Hepatic stellate cell (primary cell): ENCODE data around the gene RNF146.
"Not testable (repeated sequence)": the region's sequence is repeated elsewhere in the genome, so short reads cannot be mapped to it uniquely, and the experiment has no call there.

Experiments
- DNase-seq: peaks from one replicate; pipeline ENCODE4 v3.0.0; 2011; ENCODE audit warnings: low spot score

Gene RNF146

DNA sequence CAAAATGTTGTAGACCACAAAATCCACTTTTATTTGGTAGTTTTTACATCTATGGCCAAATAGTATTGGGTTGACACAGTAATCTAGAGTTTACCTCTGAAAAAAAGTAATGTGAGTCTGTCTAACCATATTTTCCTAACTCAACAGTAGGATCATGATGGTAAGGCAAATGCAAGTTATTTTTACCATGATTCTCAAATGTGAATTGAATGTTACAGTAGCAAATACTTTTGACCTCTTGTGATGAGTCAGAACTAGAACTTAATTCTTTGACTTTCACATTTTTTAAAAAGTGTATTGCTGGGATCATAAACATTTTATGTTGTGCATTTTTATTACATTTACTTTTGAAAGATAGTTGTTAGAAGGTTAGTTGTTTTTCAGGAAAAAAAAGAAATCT is 22.0 kb downstream of the RNF146 start:
- no peak for DNase-seq

DNA sequence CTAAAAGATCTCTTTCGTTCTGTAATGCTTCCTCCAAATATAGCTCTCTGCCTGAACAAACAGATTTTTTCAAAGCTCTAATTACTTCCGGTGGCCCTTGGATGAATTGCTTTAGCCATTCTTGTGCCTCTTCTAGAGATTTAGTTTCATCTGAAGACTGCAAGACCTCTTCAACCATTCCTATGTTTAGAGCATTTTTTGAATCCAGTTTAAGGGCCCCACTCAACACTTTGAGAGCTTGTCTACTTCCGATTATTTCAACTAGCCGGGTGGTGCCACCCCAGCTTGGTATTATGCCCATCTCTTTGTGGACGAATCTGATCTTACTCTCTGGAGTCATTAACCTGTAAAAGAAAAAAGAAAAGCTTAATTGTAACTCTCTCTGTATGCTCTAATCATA is 23.3 kb downstream of the RNF146 start:
- DNase-seq, result no peak

DNA sequence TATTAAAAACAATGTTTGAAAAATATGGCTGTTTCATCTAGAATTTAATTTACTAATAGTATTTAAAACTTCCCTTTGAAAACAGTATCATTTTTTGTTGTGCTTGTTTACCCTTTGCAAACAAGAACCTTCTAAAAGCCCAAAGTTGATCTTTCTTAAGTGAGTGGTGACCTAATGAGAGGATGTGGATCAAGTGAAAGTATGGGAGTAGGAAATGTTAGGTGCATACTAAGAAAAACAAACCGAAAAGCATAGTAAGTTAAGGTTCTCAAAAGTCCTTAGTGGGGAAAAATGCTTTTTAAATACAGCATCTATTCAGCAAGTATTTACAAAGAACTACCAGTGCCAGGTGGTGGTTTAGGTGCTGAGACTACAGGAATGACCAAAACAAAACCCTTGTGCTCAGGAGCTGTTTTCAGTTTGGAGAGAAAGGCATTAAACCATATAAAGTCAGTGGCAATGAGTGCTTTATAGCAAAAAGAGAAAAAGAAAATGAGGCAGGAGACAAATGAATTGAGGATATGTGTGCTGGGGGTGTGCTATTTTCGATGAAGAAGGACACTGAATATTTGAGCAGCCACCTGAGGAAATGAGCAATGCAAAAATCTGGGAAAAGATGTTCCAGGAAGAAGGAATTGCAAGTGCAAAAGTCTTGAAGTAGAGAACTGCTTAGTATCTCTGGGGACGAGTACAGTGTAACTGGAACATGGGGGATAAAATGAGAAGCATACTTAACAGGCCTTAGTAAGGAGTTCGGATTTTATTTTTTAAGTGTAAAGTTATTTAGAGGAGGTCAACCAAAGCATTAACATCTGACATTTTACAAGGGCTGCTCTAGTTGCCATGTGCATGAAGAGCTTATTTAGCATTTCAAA is 24.0 kb downstream of the RNF146 start:
- no peak for DNase-seq

DNA sequence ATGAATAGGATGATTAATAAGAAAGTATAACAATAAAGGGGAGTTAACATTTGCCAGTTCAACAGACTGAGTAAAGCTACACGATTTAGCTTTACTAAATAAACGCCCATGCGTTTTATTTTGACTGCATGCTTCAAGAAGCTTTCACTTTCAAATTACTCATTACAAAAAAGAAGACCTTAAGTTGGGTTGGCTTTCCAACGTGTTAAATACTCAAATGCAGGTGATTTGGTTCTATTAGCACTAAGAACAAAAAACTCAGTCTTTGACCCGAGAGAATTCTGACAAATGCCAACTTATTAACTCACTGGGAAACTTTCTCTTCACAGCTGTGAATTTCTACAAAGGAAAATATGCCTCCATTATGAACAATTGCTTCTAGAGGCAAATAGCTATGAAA is 24.8 kb downstream of the RNF146 start:
- no peak for DNase-seq

DNA sequence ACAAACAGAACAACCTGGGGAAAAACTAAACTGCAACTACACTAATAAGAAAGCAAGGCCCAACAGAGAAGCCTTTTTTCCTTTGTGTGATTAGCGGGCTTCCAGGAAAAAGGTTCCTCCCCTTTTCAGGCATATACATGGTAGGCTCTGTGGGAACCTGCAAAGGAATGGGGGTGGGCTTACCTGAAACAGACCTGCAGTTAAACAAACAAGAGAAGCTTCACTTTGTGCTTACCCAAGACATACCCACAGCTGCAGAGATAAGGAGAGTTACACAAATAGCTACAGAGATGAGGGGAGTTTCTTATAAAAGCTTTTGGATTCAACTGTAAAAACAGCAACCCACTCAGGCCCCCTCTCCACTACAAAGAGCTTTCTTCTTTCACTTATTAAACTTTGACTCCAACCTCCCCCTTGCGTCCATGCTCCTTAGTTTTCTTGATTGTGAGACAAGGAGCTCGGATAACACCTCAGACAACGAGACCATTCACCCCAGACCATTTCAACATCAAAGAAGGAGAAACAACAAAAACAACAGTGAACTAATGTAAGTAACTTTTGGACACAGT is 30.9 kb downstream of the RNF146 start:
- no peak for DNase-seq

DNA sequence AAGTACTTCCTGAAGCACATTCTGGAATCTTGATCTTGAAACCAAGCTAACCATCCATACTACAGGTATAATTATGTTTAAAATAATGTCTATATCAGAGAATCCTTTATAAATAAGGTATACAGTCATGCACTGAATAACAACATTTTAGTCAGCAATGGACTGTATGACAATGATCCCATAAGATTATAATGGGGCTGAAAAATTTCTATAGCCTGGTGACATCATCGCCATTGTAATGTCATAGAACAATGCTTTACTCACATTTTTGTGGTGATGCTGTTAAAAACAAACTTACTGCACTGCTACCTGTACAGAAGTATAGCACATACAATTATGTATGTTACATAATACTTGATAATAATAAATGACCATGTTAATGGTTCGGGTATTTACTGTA is 31.8 kb downstream of the RNF146 start:
- no peak for DNase-seq

DNA sequence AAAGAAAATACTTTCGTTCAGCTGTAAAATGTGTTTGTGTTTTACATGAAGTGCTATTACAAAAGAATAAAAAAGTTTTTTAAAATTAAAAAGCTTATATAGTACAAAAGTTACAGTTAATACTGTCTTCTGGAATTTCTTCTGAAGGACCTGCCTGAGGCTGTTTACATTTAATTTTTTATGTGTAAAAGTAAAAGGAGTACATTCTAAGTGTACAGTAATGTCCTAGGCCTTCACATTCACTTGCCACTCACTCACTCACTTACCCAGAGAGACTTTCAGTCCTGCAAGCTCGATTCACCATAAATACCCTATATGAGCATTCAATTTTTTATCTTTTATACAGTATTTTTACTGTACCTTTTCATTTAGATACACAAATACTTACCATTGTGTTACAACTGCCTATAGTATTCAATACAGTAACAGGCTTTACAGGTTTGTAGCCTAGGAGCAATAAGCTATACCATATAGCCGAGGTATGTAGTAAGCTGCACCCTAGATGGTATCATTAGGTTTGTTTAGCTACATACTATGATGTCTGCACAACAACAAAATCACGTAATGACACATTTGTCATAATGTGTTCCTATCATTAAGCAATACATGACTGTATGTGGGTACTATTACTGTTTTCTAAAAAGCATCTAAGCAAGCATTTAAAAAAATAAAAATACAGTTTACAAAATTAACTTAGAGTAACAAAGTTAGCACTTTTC is 33.0 kb downstream of the RNF146 start:
- DNase-seq, result no peak

DNA sequence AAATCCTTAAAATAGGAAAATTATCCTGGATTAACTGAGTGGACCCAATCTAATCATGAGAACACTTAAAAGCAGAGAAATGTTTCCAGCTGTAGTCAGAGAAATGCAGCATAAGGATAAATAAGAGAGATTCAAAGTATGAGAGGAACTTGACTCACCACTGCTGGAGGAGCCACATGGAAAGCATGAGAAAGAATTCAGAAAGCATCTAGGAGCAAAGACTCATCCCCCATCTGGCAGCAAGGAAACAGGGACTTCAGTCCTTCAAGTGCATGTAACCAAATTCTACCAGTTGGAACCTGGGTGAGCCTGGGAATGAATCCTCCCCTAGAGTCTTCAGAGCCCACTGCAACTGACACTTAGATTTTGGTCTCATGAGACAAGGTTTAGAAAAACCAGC is 33.7 kb downstream of the RNF146 start:
- peak; percentile 48 for DNase-seq

DNA sequence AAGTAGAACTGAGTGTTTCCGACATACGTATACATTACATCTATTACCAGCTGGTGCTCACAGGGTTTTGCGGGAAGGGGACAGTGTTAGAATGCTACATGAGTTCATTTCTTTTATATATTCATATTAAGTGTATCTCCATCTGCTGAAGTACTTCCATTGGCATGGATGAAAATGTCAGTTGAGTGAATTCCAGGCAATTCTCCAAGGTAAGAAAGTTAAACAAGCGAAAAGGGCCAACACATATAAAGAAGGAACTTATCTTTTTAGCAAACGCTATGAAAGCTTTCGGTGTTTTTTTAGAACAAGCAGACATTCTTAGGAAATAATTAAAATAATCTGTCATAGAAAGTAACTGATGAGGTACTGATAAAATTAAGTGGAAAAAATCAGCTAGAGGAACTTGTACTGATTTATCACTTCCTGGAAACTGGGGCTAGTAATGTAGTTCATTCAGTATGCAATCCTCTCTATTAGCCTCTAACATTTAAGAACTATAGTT is 34.6 kb downstream of the RNF146 start:
- DNase-seq, result no peak

DNA sequence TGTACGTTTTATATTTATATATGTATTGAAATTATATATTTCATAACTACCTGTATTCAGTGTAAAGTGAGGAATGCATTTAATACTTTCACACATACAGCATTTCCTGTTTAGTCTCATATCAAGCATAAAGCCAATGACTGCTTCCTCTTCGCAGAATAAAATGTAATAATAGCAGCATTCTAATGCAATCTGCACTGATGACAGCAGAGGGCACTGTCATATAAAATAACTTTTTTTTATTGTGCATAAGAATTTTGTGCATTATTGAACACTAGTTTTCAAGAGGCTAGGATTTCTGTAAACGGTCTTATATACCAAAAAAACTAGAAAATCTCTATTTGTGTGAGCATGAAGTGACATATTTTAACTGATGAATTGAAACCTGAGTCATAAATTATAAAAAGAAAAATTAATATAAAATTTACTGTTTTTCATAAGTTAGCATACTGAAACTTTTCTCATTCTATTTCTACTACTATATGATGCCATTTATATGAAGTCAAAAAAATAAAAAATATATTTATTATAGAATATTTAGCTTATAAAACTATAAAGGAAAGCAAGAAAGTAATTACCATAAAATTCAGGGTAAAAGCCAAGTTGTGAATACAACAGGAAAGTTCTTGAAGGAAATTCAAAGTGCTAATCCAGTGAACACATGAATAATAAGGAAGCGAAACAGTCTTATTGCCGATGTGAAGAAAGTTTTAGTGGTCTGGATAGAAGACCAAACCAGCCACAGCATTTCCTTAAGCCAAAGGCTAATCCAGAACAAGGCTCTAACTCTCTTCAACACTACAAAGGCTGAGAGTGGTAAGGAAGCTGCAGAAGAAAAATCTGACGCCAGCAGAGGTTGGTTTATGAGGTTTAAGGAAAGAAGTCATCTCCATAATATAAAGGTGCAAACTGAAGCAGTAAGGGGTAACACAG is 36.3 kb downstream of the RNF146 start:
- DNase-seq, result peak; percentile 11

DNA sequence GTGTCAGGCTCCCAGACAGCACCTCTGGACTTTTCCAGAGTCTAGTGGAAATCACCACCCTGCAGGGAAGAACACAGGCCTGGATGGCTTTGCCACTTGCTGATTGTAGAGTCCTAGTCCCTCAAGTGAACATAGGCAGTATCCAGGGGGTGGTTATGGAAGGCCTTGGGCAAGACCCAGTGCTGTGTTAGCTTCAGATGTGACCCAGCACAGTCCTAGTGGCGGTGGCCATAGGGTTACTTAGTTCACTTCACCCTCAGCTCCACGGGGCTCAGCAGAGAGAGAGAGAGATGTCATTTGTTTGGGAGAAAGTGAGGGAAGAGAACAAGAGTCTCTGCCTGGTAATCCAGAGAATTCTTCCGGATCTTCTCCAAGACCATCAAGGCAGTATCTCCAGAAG is 37.3 kb downstream of the RNF146 start:
- no peak for DNase-seq

DNA sequence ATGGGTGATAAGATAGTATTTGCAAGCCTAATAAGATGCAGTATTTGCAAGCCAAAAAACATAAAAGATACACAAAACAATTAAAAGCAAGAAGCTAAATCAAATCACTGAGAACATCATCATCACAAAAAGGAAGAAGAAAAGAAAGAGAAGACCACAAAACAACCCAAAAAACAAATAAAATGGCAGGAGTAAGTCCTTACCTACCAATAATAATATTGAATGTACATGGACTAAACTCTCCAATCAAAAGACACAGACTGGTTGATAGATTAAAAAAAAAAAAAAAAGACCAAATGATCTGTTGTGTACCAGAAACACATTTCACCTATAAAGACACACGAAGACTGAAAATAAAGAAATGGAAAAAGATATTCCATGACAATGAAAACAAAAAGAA is 39.1 kb downstream of the RNF146 start:
- DNase-seq, result no peak

DNA sequence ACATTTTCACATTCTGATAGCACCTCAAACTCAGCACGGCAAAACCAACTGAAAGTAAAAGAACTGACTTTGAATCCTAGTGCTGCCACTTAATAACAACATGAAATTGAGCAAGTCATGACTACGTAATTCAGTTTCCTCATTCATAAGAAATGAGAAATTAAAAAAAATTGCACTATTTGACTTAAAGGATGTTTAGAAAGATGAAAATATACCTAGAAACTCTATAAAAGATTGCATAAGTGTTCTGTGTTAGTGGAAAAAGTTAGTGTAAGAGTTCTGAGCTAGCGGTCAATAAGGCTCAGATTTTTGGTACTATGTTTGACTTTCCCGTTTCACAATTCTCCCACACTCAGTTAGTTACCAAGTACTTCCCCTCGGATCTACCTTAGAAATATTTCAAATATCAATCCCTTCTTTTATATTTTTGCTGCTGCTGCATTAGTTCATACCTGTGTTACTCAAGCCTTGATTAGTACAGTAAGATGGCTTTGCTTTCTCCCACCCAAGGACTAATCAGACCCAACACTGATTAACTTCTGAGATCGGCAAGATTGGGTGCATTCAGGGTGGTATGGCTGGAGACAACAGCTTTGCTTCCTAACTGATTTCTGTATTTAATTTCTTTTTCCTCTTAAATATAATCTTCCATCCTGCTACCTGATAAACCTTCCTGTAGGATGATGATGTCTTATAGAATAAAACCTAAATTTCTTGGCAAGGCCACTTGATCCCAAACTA is 50.9 kb downstream of the RNF146 start:
- DNase-seq, result no peak

DNA sequence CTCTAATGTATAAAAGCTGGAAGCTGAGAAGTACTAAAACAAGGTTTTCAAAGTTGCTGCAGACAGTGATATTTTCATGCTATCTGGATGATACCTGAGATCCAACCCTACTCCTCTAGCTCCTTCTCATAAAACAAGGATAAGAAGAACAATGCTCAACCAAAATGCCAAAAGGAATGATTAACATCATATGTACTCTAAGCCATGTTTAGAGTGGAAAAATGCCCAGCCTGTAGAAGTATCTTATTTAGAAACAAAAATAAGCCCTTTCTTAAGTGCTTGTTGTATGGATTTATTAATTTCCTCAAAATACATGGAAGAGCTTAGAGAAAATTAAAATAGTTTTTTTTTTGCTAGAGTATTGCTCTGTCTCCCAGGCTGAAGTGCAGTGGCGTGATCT is 53.0 kb downstream of the RNF146 start:
- DNase-seq, result no peak

DNA sequence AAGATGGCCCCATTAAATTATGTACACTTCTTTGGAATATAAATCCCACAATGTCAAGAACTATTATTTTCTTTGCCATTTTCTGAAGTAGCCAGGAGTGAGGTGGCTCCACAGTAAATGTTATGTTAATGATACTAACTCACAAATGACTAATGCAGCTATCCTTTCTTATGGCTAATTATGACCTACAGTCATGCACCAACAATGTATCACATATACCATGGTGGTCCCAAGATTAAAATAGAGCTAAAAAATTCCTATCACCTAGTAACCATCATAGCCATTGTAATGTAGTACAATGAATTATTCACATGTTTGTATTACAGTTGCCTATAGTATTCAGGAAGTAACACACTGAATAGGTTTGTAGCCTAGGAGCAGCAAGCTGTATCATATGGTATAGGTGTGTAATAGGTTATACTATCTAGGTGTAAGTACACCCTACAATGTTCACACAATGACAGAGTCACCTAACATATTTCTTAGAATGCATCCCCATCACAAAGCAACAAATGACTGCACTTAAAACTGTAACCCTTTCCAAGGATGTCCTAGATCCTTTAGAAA is 61.5 kb downstream of the RNF146 start:
- no peak for DNase-seq

DNA sequence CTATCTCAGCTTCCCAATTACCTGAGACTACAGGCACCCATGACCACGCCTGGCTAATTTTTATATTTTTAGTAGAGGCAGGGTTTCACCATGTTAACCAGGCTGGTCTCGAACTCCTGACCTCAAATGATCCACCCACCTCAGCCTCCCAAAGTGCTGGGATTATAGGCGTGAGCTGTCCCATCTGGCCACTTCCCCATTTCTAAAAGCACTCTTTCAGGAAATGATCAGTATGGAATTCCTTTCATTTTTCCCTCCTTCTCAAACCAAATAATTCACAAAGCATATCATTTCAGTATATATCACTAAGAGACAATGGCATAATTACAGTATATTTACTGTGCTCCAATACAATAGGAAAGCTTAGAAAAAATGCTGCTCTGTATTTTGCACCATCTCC is 64.6 kb downstream of the RNF146 start:
- DNase-seq, result not testable (repeated sequence)

DNA sequence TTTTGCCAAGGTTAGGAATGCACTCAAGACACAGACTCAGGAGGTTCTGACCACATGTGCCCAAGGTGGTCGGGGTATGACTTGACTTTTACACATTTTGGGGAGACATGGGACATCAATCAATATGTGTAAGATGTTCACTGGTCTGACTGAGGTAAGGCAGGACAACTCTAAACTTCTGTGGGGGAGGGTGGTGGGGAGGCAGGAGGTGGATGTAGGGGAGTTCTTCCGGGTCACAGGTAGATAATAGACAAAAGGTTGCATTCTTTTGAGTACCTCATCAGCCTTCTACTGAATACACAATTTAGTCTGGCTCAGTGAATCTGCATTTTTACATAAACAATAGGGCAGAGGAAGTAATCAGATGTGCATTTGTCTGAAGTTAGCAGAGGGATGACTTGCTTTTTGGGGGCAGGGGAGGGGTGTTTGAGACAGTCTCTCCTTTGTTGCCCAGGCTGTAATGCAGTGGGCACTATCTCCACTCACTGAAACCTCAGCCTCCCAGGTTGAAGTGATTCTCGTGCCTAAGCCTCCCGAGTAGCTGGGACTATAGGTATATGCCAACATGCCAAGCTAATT is 65.8 kb downstream of the RNF146 start:
- no peak for DNase-seq
